H1 (cell line): ENCODE results near the gene GNAS. TPM values are rescaled to one million over a fixed set of nuclear protein-coding genes. Genes with fewer than 3 reads are reported as not detected.

Experiments
- CTCF ChIA-PET: fragments of 300-600 bp; sonication (Branson Sonifier 250); formaldehyde crosslinking; loops from one replicate; lab custom pipeline; 2021; ENCODE audit not compliant: partially characterized antibody; lab: Charles Lee
- POLR2A ChIA-PET: fragments of 300-600 bp; sonication (Branson Sonifier 250); formaldehyde crosslinking; loops from one replicate; lab custom pipeline; 2021; ENCODE audit warnings: inconsistent platforms; ENCODE audit not compliant: partially characterized antibody; lab: Charles Lee
- DNase-seq, 2 experiments: peaks; one replicate each; pipeline versions ENCODE4 v3.0.0 to v3.0.0-alpha.2; 2010 to 2022; ENCODE audit warnings: low spot score in 2 of 2, low read depth in 1 of 2, mixed read lengths in 1 of 2
- FAIRE-seq: peaks from 2 replicates; lab custom pipeline; 2011; peaks lifted over from hg19 to GRCh38; lab: Jason Lieb, UNC
- H2AFZ ChIP-seq: 2 replicates; pipeline ENCODE4 v1.8.1; 2012; ENCODE audit warnings: low read length, inconsistent platforms
- H2AK5ac ChIP-seq: 2 replicates; pipeline ENCODE4 v1.6.1; 2013; ENCODE audit warnings: low read depth, low read length
- H2BK120ac ChIP-seq: replicated peaks from 2 replicates; pipeline ENCODE3; 2013; ENCODE audit warnings: low read depth, low read length, inconsistent platforms
- H2BK12ac ChIP-seq: 2 replicates; pipeline ENCODE4 v1.6.1; 2013; ENCODE audit warnings: low read depth, low read length
- H2BK15ac ChIP-seq: 2 replicates; pipeline ENCODE4 v1.6.1; 2013; ENCODE audit warnings: low read length
- H2BK20ac ChIP-seq: 2 replicates; pipeline ENCODE4 v1.6.1; 2013; ENCODE audit warnings: low read length
- H2BK5ac ChIP-seq: 2 replicates; pipeline ENCODE4 v1.6.1; 2013; ENCODE audit warnings: low read depth, low read length
- H3K14ac ChIP-seq: 2 replicates; pipeline ENCODE4 v1.6.1; 2013; ENCODE audit warnings: inconsistent platforms; ENCODE audit not compliant: insufficient read length
- H3K18ac ChIP-seq: 2 replicates; pipeline ENCODE4 v1.6.1; 2013; ENCODE audit warnings: low read length; ENCODE audit errors: extremely low read depth
- H3K23ac ChIP-seq: 2 replicates; pipeline ENCODE4 v1.6.1; 2013; ENCODE audit warnings: inconsistent platforms; ENCODE audit not compliant: insufficient read length
- H3K23me2 ChIP-seq: 2 replicates; pipeline ENCODE4 v1.6.1; 2013; ENCODE audit warnings: low read depth, low read length
- H3K27ac ChIP-seq: 2 replicates; pipeline ENCODE4 v1.6.1; 2011; ENCODE audit warnings: low read depth, low read length, inconsistent platforms
- H3K27me3 ChIP-seq, 4 experiments: replicated peaks in 1 of 4; 1 replicate in 1 of 4; 2 replicates in 3 of 4; pipeline versions ENCODE4 v1.6.1 to v1.8.1; 2011 to 2013; ENCODE audit warnings: low read length in 3 of 4, mild to moderate bottlenecking in 3 of 4, inconsistent platforms in 2 of 4, mixed read lengths in 2 of 4, moderate library complexity in 1 of 4; ENCODE audit not compliant: control insufficient read depth in 3 of 4, insufficient read depth in 3 of 4; ENCODE audit errors: extremely low read depth in 1 of 4
- H3K36me3 ChIP-seq, 4 experiments: 2 replicates each; pipeline versions ENCODE4 v1.6.1 to v1.8.1; 2011 to 2013; ENCODE audit warnings: mild to moderate bottlenecking in 4 of 4, low read length in 3 of 4, moderate library complexity in 2 of 4, control low read depth in 1 of 4, inconsistent platforms in 1 of 4; ENCODE audit not compliant: insufficient read depth in 4 of 4, control insufficient read depth in 2 of 4
- H3K4ac ChIP-seq: replicated peaks from 2 replicates; pipeline ENCODE3; 2013; ENCODE audit warnings: low read length, low read depth, mixed read lengths, inconsistent platforms; ENCODE audit not compliant: insufficient read length
- H3K4me1 ChIP-seq, 4 experiments: replicated peaks in 1 of 4; 1 replicate in 1 of 4; 2 replicates in 3 of 4; pipeline versions ENCODE4 v1.6.1 to v1.8.1; 2011 to 2013; ENCODE audit warnings: low read length in 3 of 4, inconsistent platforms in 2 of 4, mixed read lengths in 1 of 4; ENCODE audit not compliant: insufficient read depth in 4 of 4, control insufficient read depth in 3 of 4
- H3K4me2 ChIP-seq, 2 experiments: 2 replicates each; pipeline versions ENCODE4 v1.6.1 to v1.8.1; 2011 to 2013; ENCODE audit warnings: low read depth in 2 of 2, low read length in 2 of 2, control low read depth in 1 of 2, inconsistent platforms in 1 of 2, mild to moderate bottlenecking in 1 of 2; ENCODE audit not compliant: insufficient read depth in 1 of 2
- H3K4me3 ChIP-seq, 4 experiments: fragments of 200-600, 300-600 bp in 1 of 4; sonication (generic), shearing (Covaris generic), sonication (Bioruptor Twin) in 1 of 4; 2 replicates each; pipeline versions ENCODE4 v1.5.1 to v1.8.1; 2011 to 2016; ENCODE audit warnings: low read length in 4 of 4, low read depth in 3 of 4, control low read depth in 2 of 4, inconsistent platforms in 2 of 4, mild to moderate bottlenecking in 2 of 4, mixed read lengths in 1 of 4, moderate library complexity in 1 of 4; ENCODE audit not compliant: insufficient read depth in 2 of 4; ENCODE audit errors: extremely low read depth in 1 of 4
- H3K56ac ChIP-seq: replicated peaks from 2 replicates; pipeline ENCODE3; 2013; ENCODE audit warnings: low read depth, mild to moderate bottlenecking, mixed read lengths, low read length, inconsistent platforms; ENCODE audit not compliant: insufficient read length
- H3K79me1 ChIP-seq: 2 replicates; pipeline ENCODE4 v1.6.1; 2013; ENCODE audit warnings: low read depth, low read length, control low read depth
- H3K79me2 ChIP-seq, 2 experiments: 2 replicates each; pipeline versions ENCODE4 v1.6.1 to v1.8.1; 2012 to 2013; ENCODE audit warnings: low read length in 2 of 2, mild to moderate bottlenecking in 2 of 2, inconsistent platforms in 1 of 2; ENCODE audit not compliant: insufficient read depth in 2 of 2, control insufficient read depth in 1 of 2
- H3K9ac ChIP-seq, 4 experiments: replicated peaks in 1 of 4; 1 replicate in 1 of 4; 2 replicates in 3 of 4; pipeline versions ENCODE4 v1.6.1 to v1.8.1; 2011 to 2013; ENCODE audit warnings: low read depth in 3 of 4, low read length in 3 of 4, control low read depth in 2 of 4, mild to moderate bottlenecking in 2 of 4, moderate library complexity in 2 of 4, inconsistent platforms in 1 of 4; ENCODE audit errors: extremely low read depth in 1 of 4
- H3K9me3 ChIP-seq, 2 experiments: 2 replicates each; pipeline versions ENCODE4 v1.6.1 to v1.8.1; 2012 to 2013; ENCODE audit warnings: mild to moderate bottlenecking in 2 of 2, moderate library complexity in 2 of 2, control low read depth in 1 of 2, inconsistent platforms in 1 of 2, low read depth in 1 of 2, low read length in 1 of 2, mixed read lengths in 1 of 2; ENCODE audit not compliant: insufficient read depth in 2 of 2
- H4K20me1 ChIP-seq, 2 experiments: replicated peaks in 1 of 2; 2 replicates each; pipeline versions ENCODE3 to v1.8.1; 2011 to 2013; ENCODE audit warnings: inconsistent platforms in 2 of 2, low read length in 2 of 2, mild to moderate bottlenecking in 1 of 2; ENCODE audit not compliant: insufficient read depth in 2 of 2, control insufficient read depth in 1 of 2
- H4K5ac ChIP-seq: 2 replicates; pipeline ENCODE4 v1.6.1; 2013; ENCODE audit warnings: low read length, low read depth, mixed read lengths, inconsistent platforms; ENCODE audit not compliant: insufficient read length
- H4K8ac ChIP-seq: 2 replicates; pipeline ENCODE4 v1.8.0; 2013; ENCODE audit warnings: mild to moderate bottlenecking, moderate library complexity, low read length, inconsistent platforms; ENCODE audit not compliant: insufficient read depth; ENCODE audit errors: extremely low read depth
- H4K91ac ChIP-seq: replicated peaks from 2 replicates; pipeline ENCODE3; 2013; ENCODE audit warnings: low read length, mixed read lengths, inconsistent platforms; ENCODE audit not compliant: insufficient read length
- ATF2 ChIP-seq: IDR thresholded peaks from 2 replicates; pipeline ENCODE4 v1.6.1; 2012; ENCODE audit warnings: low read length, inconsistent platforms
- BCL11A ChIP-seq, 2 experiments: IDR thresholded peaks; one replicate each; pipeline ENCODE4 v1.6.1; 2011; ENCODE audit warnings: low read depth in 2 of 2, low read length in 2 of 2, mild to moderate bottlenecking in 2 of 2
- CBX5 ChIP-seq: fragments of 300-800, 300-1000 bp; sonication (generic); IDR thresholded peaks from 2 replicates; pipeline ENCODE4 v1.7.1; 2016; ENCODE audit warnings: antibody characterized with exemption, low read length, low read depth
- CEBPB ChIP-seq: IDR thresholded peaks from 2 replicates; pipeline ENCODE4 v1.6.1; 2012; ENCODE audit warnings: low read depth, low read length
- FOSL1 ChIP-seq: IDR thresholded peaks from 2 replicates; pipeline ENCODE4 v1.6.1; 2011; ENCODE audit warnings: mild to moderate bottlenecking, low read depth, low read length, moderate library complexity; ENCODE audit not compliant: insufficient read depth
- POLR2AphosphoS5 ChIP-seq: IDR thresholded peaks from 2 replicates; pipeline ENCODE4 v1.6.1; 2011; ENCODE audit warnings: low read depth, low read length
- POU5F1 ChIP-seq: IDR thresholded peaks from 2 replicates; pipeline ENCODE4 v1.6.1; 2011; ENCODE audit warnings: low read depth, mild to moderate bottlenecking, low read length, moderate library complexity
- RFX5 ChIP-seq: IDR thresholded peaks from 2 replicates; pipeline ENCODE4 v1.6.1; 2011; ENCODE audit warnings: low read depth, low read length, improper control_type of control experiment, borderline replicate concordance
- SIN3A ChIP-seq, 2 experiments: IDR thresholded peaks in 1 of 2; conservative IDR thresholded peaks in 1 of 2; 2 replicates each; pipeline ENCODE4 v1.6.1; 2011 to 2012; ENCODE audit warnings: low read length in 2 of 2, improper control_type of control experiment in 1 of 2, low read depth in 1 of 2, mild to moderate bottlenecking in 1 of 2
- SP2 ChIP-seq: IDR thresholded peaks from 2 replicates; pipeline ENCODE4 v1.6.1; 2012; ENCODE audit warnings: mild to moderate bottlenecking, low read length, inconsistent platforms
- SUZ12 ChIP-seq: fragments of 200-600 bp; sonication (generic); IDR thresholded peaks from 2 replicates; pipeline ENCODE4 v1.6.1; 2012; ENCODE audit warnings: mild to moderate bottlenecking, inconsistent platforms, low read length, moderate library complexity, mixed read lengths
- TEAD4 ChIP-seq: IDR thresholded peaks from 2 replicates; pipeline ENCODE4 v1.6.1; 2012; ENCODE audit warnings: low read depth, low read length, inconsistent platforms, mixed read lengths
- YY1 ChIP-seq: IDR thresholded peaks from 2 replicates; pipeline ENCODE4 v1.6.1; 2011; ENCODE audit warnings: low read depth, mild to moderate bottlenecking, low read length
- WGBS, 2 experiments: shearing (Covaris generic) in 1 of 2; methylation state at CpG; one replicate each; pipeline versions ENCODE4 v1.1.6 to v1.1.7; 2013 to 2015; ENCODE audit warnings: low lambda C conversion rate in 2 of 2, mixed read lengths in 2 of 2, inconsistent platforms in 1 of 2, low coverage in 1 of 2, missing lambda C conversion rate in 1 of 2; ENCODE audit not compliant: insufficient replicate concordance in 2 of 2, insufficient coverage in 1 of 2, insufficient read length in 1 of 2; ENCODE audit errors: extremely low coverage in 1 of 2, missing lambda C conversion rate in 1 of 2; 5-methylcytosine and 5-hydroxymethylcytosine counted together
- polyA plus RNA-seq, 7 experiments: library from polyadenylated mRNA; depleted of rRNA in 3 of 7; stranded (reverse) in 5 of 7; unstranded in 2 of 7; fragments of >200 nt in 5 of 7; fragments of 200-250 nt in 2 of 7; gene quantifications; 1 replicate in 5 of 7; 2 replicates in 1 of 7; 4 replicates in 1 of 7; pipeline versions ENCODE4 v1.2.1 to v1.2.3, GENCODE V29; 2011 to 2013; ENCODE audit warnings: missing spikeins in 2 of 7, mixed read lengths in 2 of 7
- total RNA-seq: library from RNA; stranded (reverse); fragmentation: NEBNext Ultra II Directional; extraction: Animal tissue kit (Norgen Biotek cat#: 25700); gene quantifications from 2 replicates; pipeline ENCODE4 v1.2.1, GENCODE V29; 2021

GNAS gene
- total and polyA plus RNA-seq, 2 of the 8 experiments (the other 6 are each of a cell fraction or from before 2014, with no cell fraction given): 989 to 1,613 TPM

- no peak overlapping the region for H4K8ac ChIP-seq
- H3K36me3 ChIP-seq: no peaks in the 10 kb centered on the region; a peak in 1 of 8 replicates
- WGBS, 2 experiments: 95% methylated on average over 10 of the region's 10 CpGs; no CpG with 5 or more reads in 1 of the 2 experiments
- no peak overlapping the region for H3K4me2 ChIP-seq
- no peak overlapping the region for H3K4ac ChIP-seq
- H3K23me2 ChIP-seq: no peaks in the 10 kb centered on the region
- H3K9ac ChIP-seq: no peak overlapping the region
- no peak overlapping the region for H2BK5ac ChIP-seq
- no peak overlapping the region for H4K5ac ChIP-seq
- no peak overlapping the region for H2BK20ac ChIP-seq
- ChIA-PET CTCF (no interaction called here), POLR2A (no interaction called here)
- H3K56ac ChIP-seq: no peak overlapping the region
- no peak overlapping the region for H2AK5ac ChIP-seq
- H3K4me1 ChIP-seq: no peaks in the 10 kb centered on the region
- DNase-seq (no peak), FAIRE-seq (no peak)
- no peak overlapping the region for H3K4me3 ChIP-seq
- no peaks in the 10 kb centered on the region for H3K79me1 ChIP-seq
- H3K27me3 ChIP-seq: no peaks in the 10 kb centered on the region; a peak in 1 of 7 replicates
- no peaks in the 10 kb centered on the region for H3K79me2 ChIP-seq
- H3K27ac ChIP-seq: no peak overlapping the region
- no peak overlapping the region for H4K91ac ChIP-seq
- no peak overlapping the region for H3K23ac ChIP-seq
- H2AFZ ChIP-seq: no peak overlapping the region
- H3K14ac ChIP-seq: no peak overlapping the region
- H3K9me3 ChIP-seq: no peaks in the 10 kb centered on the region
- H4K20me1 ChIP-seq: no peaks in the 10 kb centered on the region
- no peak overlapping the region for H2BK15ac ChIP-seq
- no peak overlapping the region for H2BK12ac ChIP-seq
- no peak overlapping the region for H2BK120ac ChIP-seq
- H3K18ac ChIP-seq: no peak overlapping the region
- TF ChIP-seq FOSL1 (no peak), CEBPB (no peak), SUZ12 (no peak), BCL11A (IDR thresholded peaks at IDR 0.05; ENCODE audit: low read depth in 2 of 2, low read length in 2 of 2) (no peak), TEAD4 (no peak), POLR2AphosphoS5 (no peak), ATF2 (no peak), RFX5 (no peak), SIN3A (conservative IDR thresholded peaks at IDR 0.05 in 1 of 2, IDR thresholded peaks at IDR 0.05 in 1 of 2; ENCODE audit: low read depth in 1 of 2, low read length in 2 of 2) (no peak), CBX5 (no peak), POU5F1 (no peak), SP2 (no peak), YY1 (no peak)
Observed at GRCh38 chr20:58945965-58946631, 93.6 kb downstream of the GNAS start.
